ENCODE data around the gene KIF26B. TPM values are rescaled to one million over a fixed set of nuclear protein-coding genes. Genes with fewer than 3 reads are reported as not detected.
"Not testable (repeated sequence)": the region's sequence is repeated elsewhere in the genome, so short reads cannot be mapped to it uniquely, and the experiment has no call there.

The KIF26B gene
- total and polyA plus RNA-seq, 10 of the 15 experiments (the other 5 are each of a cell fraction or from before 2014, with no cell fraction given): 0.35 to 11.6 (median 2.2) TPM

DNA sequence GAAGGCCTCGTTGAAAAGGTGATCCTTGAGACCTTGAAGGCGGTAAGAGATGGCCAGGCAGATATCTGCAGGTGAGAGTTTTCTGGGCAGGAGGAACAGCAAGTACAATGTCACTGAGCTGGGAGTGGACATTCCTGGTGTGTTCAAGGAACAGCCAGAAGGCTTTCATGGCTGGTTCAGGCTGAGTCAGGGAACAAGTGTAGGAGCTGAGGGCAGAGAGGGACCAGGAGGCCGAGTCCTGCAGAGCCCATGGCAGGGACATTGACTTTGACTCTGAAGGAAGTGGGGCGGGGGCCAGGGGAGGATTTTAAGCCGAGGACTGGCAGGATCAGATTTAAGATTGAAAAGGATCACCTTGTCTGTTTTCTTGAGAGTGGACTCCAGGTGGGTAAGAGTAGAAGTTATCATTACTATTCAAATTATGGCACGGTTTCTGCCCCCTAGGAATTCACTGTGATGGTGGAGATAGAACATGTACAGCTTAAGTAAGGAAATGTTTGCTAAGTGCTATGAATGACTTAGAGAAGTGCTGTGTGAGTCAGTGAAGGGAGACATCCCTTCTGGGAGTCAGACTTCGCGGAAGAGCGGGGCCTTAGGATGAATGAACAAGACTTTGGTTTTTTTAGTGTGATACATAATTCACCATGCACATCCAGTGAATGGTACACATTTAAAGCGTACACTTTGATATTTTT is 202.3 kb downstream of the KIF26B start:
- BruUV-seq (replicated peaks): no TSS peak
- H3K4me3 ChIP-seq: no peak overlapping the region
- no peaks in the 10 kb centered on the region for H3K79me2 ChIP-seq (ENCODE audit: control insufficient read depth, insufficient read depth, low read length)
- DNase-seq (ENCODE audit: low read depth, low spot score) (no peak), FAIRE-seq (no peak), ATAC-seq (no peak)
- no peaks in the 10 kb centered on the region for H4K20me1 ChIP-seq (ENCODE audit: control insufficient read depth, insufficient read depth)
- RAD21 ChIA-PET (ENCODE audit: unreplicated experiment): no interaction called here
- no peak overlapping the region for H3K27ac ChIP-seq (ENCODE audit: control insufficient read depth, insufficient read depth)
- CTCF ChIA-PET: no interaction called here
- in situ Hi-C loops (cut with MboI): no loop called here
- H3K36me3 ChIP-seq (ENCODE audit: control insufficient read depth in 2 of 2, insufficient read depth in 2 of 2, low read length in 1 of 2): no peaks in the 10 kb centered on the region
- 36% methylated on average over 10 of the region's 10 CpGs for WGBS (ENCODE audit: insufficient coverage, insufficient replicate concordance, low lambda C conversion rate, missing lambda C conversion rate)
- no peak for TF ChIP-seq PBX3 (IDR thresholded peaks at IDR 0.05; ENCODE audit: insufficient replicate concordance, low read depth, low read length)
- TF ChIP-seq EED (IDR thresholded peaks at IDR 0.05; ENCODE audit: low read depth): no peak
- TF ChIP-seq PML (IDR thresholded peaks at IDR 0.05; ENCODE audit: low read length): no peak
- no peak for TF ChIP-seq STAT1 (conservative IDR thresholded peaks at IDR 0.05)
- TF ChIP-seq ZNF384 (IDR thresholded peaks at IDR 0.05; ENCODE audit: borderline replicate concordance, low read depth, low read length): no peak
- TF ChIP-seq, protein P1, sequence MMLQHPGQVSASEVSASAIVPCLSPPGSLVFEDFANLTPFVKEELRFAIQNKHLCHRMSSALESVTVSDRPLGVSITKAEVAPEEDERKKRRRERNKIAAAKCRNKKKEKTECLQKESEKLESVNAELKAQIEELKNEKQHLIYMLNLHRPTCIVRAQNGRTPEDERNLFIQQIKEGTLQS (IDR thresholded peaks at IDR 0.05; ENCODE audit: borderline replicate concordance, extremely low read depth, low read depth, low read length): no peak
- TF ChIP-seq SP1 (IDR thresholded peaks at IDR 0.05; ENCODE audit: low read depth, low read length): no peak
- TF ChIP-seq MYB (IDR thresholded peaks at IDR 0.05; ENCODE audit: borderline replicate concordance, low read depth, low read length): no peak
- no peak for TF ChIP-seq HCFC1 (IDR thresholded peaks at IDR 0.05; ENCODE audit: low read length)
- no peak for TF ChIP-seq CEBPB (IDR thresholded peaks at IDR 0.05; ENCODE audit: borderline replicate concordance in 1 of 2, low read depth in 2 of 2, low read length in 2 of 2)
- no peak for TF ChIP-seq NFYA (IDR thresholded peaks at IDR 0.05; ENCODE audit: borderline replicate concordance, low read depth, low read length)
- TF ChIP-seq LARP7 (IDR thresholded peaks at IDR 0.05): no peak
- TF ChIP-seq POLR2A (IDR thresholded peaks at IDR 0.05; ENCODE audit: low read depth, low read length): no peak
- no peak for TF ChIP-seq CBFB (IDR thresholded peaks at IDR 0.05; ENCODE audit: low read depth)
- H3K9me3 ChIP-seq (replicated peaks; ENCODE audit: control insufficient read depth, insufficient read depth, low read length): no peaks in the 10 kb centered on the region
- H3K4me1 ChIP-seq (ENCODE audit: control insufficient read depth, insufficient read depth, low read length): no peaks in the 10 kb centered on the region
- POLR2A ChIA-PET: no interaction called here
- H3K9ac ChIP-seq (ENCODE audit: control insufficient read depth, insufficient read depth, low read length): no peak overlapping the region
- H3K4me2 ChIP-seq (ENCODE audit: control insufficient read depth, insufficient read depth): no peak overlapping the region
- SMC1A ChIA-PET (ENCODE audit: uncharacterized antibody, unreplicated experiment): no interaction called here
- H3K27me3 ChIP-seq (replicated peaks in 1 of 2; ENCODE audit: control insufficient read depth in 2 of 2, insufficient read depth in 2 of 2, low read length in 1 of 2): no peaks in the 10 kb centered on the region; a peak in 2 of 4 replicates
- intact Hi-C loops (cut with micrococcal nuclease; ENCODE audit: unreplicated experiment): no loop called here
- no peak overlapping the region for H2AFZ ChIP-seq (ENCODE audit: control insufficient read depth, low read depth, low read length)

- H3K9ac ChIP-seq (ENCODE audit: control insufficient read depth, insufficient read depth, low read length); H4K20me1 ChIP-seq (ENCODE audit: control insufficient read depth, insufficient read depth); SMC1A ChIA-PET (ENCODE audit: uncharacterized antibody, unreplicated experiment); POLR2A ChIA-PET; H2AFZ ChIP-seq (ENCODE audit: control insufficient read depth, low read depth, low read length); H3K4me2 ChIP-seq (ENCODE audit: control insufficient read depth, insufficient read depth); ATAC-seq; H3K4me3 ChIP-seq; H3K36me3 ChIP-seq (ENCODE audit: control insufficient read depth in 2 of 2, insufficient read depth in 2 of 2, low read length in 1 of 2); H3K27ac ChIP-seq (ENCODE audit: control insufficient read depth, insufficient read depth); H3K4me1 ChIP-seq (ENCODE audit: control insufficient read depth, insufficient read depth, low read length); RAD21 ChIA-PET (ENCODE audit: unreplicated experiment); H3K27me3 ChIP-seq (replicated peaks in 1 of 2; ENCODE audit: control insufficient read depth in 2 of 2, insufficient read depth in 2 of 2, low read length in 1 of 2); H3K79me2 ChIP-seq (ENCODE audit: control insufficient read depth, insufficient read depth, low read length); FAIRE-seq; DNase-seq (ENCODE audit: low read depth, low spot score); intact Hi-C loops (cut with micrococcal nuclease; ENCODE audit: unreplicated experiment); H3K9me3 ChIP-seq (replicated peaks; ENCODE audit: control insufficient read depth, insufficient read depth, low read length); in situ Hi-C loops (cut with MboI); BruUV-seq (replicated peaks): not testable (repeated sequence)
- CTCF ChIA-PET: interaction anchor here (0.5 kb wide), 1 partner anchor 429 kb away, joined by 3 read pairs; no protein-coding TSS in a partner anchor
- WGBS (ENCODE audit: insufficient coverage, insufficient replicate concordance, low lambda C conversion rate, missing lambda C conversion rate): 44% methylated on average over 12 of the region's 12 CpGs
These were observed 204.4 kb downstream of the KIF26B start for GRCh38 chr1:245359101-245359680.
